ENCODE results near the gene LETMD1.
A peak's percentile ranks its signal among the peaks of the same experiment; 100 is the strongest.

LETMD1 gene

GRCh38 chr12:51047655-51048540, at the start of gene LETMD1:
Gene LETMD1 (plus strand): TSS chr12:51048327. CDS start chr12:51048357, 30 bp downstream.
- H3K27me3 ChIP-seq (ENCODE audit: insufficient read depth, low read depth, severe bottlenecking): no peaks in the 10 kb centered on the region
- peaks cover 21% of the 10 kb centered on the region for H3K36me3 ChIP-seq
- no peaks in the 10 kb centered on the region for H3K9me3 ChIP-seq (ENCODE audit: severe bottlenecking)
- peak within 1 kb of the TSS; percentile 82 for H3K4me3 ChIP-seq (ENCODE audit: low read depth, low read length)
- H3K27ac ChIP-seq: peak within 1 kb of the TSS; percentile 88
- TF ChIP-seq CTCF (IDR thresholded peaks at IDR 0.05; ENCODE audit: low read depth, low read length): peak; percentile 89
- peak; percentile 95 for DNase-seq

- no peak for TF ChIP-seq CTCF (IDR thresholded peaks at IDR 0.05; ENCODE audit: low read depth, low read length)
- Histone ChIP-seq H3K27me3 (ENCODE audit: insufficient read depth, low read depth, severe bottlenecking) (no peaks in the 10 kb centered on the region), H3K9me3 (ENCODE audit: severe bottlenecking) (no peaks in the 10 kb centered on the region), H3K4me3 (ENCODE audit: low read depth, low read length) (no peak overlapping the region), H3K36me3 (peaks cover 53% of the 10 kb centered on the region), H3K27ac (no peak overlapping the region)
- no peak for DNase-seq
Observed at GRCh38 chr12:50999093-50999492, 49.0 kb upstream of the LETMD1 start.

GRCh38 chr12:51000245-51000644, 47.9 kb upstream of the LETMD1 start:
- Histone ChIP-seq H3K9me3 (ENCODE audit: severe bottlenecking) (no peaks in the 10 kb centered on the region), H3K36me3 (peaks cover 55% of the 10 kb centered on the region), H3K4me3 (ENCODE audit: low read depth, low read length) (no peak overlapping the region), H3K27ac (no peak overlapping the region), H3K27me3 (ENCODE audit: insufficient read depth, low read depth, severe bottlenecking) (no peaks in the 10 kb centered on the region)
- no peak for DNase-seq
- no peak for TF ChIP-seq CTCF (IDR thresholded peaks at IDR 0.05; ENCODE audit: low read depth, low read length)

- DNase-seq: no peak
- H3K27ac ChIP-seq: no peak overlapping the region
- TF ChIP-seq CTCF (IDR thresholded peaks at IDR 0.05; ENCODE audit: low read depth, low read length): no peak
- no peaks in the 10 kb centered on the region for H3K27me3 ChIP-seq (ENCODE audit: insufficient read depth, low read depth, severe bottlenecking)
- H3K9me3 ChIP-seq (ENCODE audit: severe bottlenecking): no peaks in the 10 kb centered on the region
- no peak overlapping the region for H3K4me3 ChIP-seq (ENCODE audit: low read depth, low read length)
- H3K36me3 ChIP-seq: peaks cover 53% of the 10 kb centered on the region
Observed at GRCh38 chr12:51001799-51002198, 46.3 kb upstream of the LETMD1 start.

GRCh38 chr12:51004504-51004903, 43.6 kb upstream of the LETMD1 start:
- Histone ChIP-seq H3K36me3 (peaks cover 54% of the 10 kb centered on the region), H3K27ac (no peak overlapping the region)
- TF ChIP-seq CTCF (IDR thresholded peaks at IDR 0.05; ENCODE audit: low read depth, low read length): no peak

More at GRCh38 chr12:51004504-51004903, 43.6 kb upstream of the LETMD1 start:
- Histone ChIP-seq H3K9me3 (ENCODE audit: severe bottlenecking) (no peaks in the 10 kb centered on the region), H3K27me3 (ENCODE audit: insufficient read depth, low read depth, severe bottlenecking) (no peaks in the 10 kb centered on the region), H3K4me3 (ENCODE audit: low read depth, low read length) (no peak overlapping the region)
- DNase-seq: no peak

Data from WERI-Rb-1 (cell line).